Stimulated activated CD8-positive, alpha-beta memory T cell treated with anti-CD3 and anti-CD28 coated beads, Interleukin-12 subunit alpha, Interleukin-12 subunit beta, amount 100 ng/mL, for 24 hours (primary cell): ENCODE results near the gene AGMO.
"Not testable (repeated sequence)": the region's sequence is repeated elsewhere in the genome, so short reads cannot be mapped to it uniquely, and the experiment has no call there.

Experiments
- DNase-seq: peaks from one replicate; pipeline ENCODE4 v3.0.0-alpha.2; 2020; ENCODE audit errors: extremely low read depth

The AGMO gene

DNA sequence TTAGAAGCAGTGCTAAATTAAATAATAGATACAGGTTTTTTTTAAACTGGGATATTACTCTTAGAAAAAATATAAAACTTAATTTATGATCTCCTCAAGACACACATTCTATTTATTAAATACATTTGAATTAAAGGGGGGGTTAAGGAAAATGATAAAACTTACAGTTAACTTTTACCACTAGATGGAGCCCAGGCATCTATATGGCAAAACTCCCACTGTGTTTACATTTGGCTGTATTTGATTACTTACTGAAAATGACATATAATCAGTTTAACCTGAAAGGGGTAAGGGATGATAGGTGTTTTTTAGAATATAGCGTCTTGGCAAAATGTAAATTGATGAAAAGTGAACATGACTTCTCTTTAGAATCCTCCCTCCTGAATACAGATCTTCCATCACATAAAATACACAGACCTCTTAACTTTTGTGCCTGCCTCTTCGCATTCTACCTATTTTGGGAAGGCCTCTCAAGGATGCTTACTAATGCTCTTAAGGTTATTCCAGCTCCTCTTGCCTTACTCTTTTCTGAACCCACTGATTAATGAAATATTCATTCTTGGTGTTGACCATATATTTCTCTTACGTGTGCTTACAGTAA is 235.7 kb downstream of the AGMO start:
- DNase-seq: no peak

- no peak for DNase-seq
Measured at GRCh38 chr7:15323550-15323949, 238.3 kb downstream of the AGMO start.

DNA sequence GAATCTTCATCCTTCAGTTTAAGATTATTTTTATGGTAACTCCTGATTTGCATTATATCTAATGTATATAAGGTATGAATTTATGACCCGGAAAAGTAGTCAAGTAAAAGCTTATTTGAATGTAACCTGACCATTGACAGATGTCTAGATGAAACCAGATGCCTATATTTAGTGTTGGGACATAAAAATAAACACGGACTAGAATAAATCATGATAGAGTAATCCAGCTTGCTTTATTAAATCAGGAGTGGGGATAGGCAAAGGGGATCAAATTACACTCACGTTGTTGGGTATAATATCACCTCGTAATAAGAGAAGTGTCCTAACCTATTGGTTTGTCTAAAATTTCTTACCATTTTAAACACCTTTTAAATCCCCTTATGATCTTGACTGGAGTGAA is 244.6 kb downstream of the AGMO start:
- DNase-seq: no peak

GRCh38 chr7:15315678-15316077 is 246.1 kb downstream of the AGMO start:
- DNase-seq: no peak

DNA sequence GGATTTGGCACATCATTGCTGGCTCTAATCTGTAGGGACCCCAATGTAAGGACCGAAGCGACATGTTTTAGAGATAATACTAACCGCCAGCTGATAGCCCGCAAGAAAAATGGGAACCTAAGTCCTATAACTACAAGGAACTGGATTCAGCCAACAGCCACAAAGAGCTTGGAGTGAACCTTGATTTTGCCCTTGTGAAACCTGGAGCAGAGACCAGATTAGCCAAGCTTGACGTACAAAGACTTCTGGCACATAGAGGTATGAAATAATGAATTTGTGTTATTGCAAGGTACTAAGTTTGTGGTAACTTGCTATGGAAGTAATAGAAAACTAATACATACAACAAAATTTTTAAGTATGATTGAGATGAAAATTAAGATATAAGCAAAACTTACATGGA is 246.9 kb downstream of the AGMO start:
- no peak for DNase-seq

GRCh38 chr7:15313361-15313760 is 248.5 kb downstream of the AGMO start:
- no peak for DNase-seq

DNA sequence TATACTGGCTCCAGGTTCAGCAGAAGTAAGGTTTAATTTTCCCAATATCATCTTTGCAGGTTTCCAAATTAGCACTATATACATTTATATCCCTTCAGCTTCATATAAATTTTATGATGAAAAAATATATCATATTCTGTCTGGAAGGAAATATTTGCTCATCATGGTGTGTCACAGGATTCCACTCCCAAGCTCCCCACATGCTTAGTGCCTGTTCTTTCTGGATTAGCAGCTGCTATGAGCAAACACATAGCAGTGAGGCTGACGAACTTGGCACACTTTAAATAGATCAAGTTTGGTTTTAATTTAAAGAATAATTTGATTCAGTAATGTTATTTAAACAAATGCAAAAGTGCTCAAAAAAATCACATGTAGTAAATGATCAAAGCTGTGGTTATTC is 251.9 kb downstream of the AGMO start:
- DNase-seq: no peak

DNA sequence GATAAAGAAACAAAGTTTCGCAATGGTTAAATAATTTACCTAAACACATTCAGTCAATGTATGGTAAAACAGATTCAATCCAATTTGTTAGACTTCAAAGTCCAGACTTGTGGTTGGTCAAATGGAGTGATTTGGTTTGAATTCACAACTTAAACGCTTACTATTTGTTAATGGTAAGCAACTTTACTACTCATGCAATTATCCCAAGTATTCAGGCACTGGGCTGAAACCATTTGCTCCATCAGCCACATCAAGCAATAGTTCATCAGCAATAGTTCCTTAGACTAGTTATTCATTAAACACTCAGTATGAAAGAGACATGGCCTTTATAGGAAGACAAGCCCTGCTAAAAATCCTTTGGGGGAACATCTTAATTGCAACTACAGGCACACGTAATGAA is 253.0 kb downstream of the AGMO start:
- no peak for DNase-seq

GRCh38 chr7:15306296-15306695 is 255.5 kb downstream of the AGMO start:
- DNase-seq: no peak

- no peak for DNase-seq
Measured at GRCh38 chr7:15305002-15305600, 256.7 kb downstream of the AGMO start.

DNA sequence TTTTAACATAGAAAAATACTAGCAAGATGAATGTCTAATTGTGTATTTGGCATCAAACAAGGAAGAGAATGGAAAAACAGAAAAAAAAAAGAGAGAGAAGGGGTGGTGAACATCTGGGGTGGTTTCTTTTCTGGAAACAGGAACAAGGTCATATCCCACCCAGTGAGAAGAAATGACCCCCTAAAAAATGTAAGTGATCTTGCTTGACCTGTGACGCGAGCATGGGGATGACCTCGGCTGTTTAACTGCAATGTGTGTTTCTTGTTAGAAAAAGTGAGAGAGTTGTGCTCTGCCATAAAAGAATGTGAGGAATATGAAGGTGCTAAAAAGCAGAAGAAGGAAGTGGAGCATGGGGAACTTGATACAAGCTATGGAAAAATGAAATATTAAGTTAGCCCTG is 258.5 kb downstream of the AGMO start:
- no peak for DNase-seq

DNA sequence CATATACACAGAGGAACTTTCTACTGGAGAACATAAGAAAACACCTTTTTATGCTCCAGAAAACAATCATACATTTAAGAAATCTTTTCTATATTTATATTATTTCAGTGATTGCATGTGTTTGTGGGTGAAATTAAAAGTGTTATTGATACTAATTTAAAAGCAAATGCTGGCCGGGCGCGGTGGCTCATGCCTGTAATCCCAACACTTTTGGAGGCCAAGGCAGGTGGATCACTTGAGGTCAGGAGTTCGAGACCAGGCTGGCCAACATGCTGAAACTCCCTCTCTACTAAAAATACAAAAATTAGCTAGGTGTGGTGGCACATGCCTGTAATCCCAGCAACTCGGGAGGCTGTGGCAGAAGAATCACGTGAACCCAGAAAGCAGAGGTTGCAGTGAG is 260.8 kb downstream of the AGMO start:
- not testable (repeated sequence) for DNase-seq

- DNase-seq: no peak
Measured at GRCh38 chr7:15292138-15292537, 269.7 kb downstream of the AGMO start.

DNA sequence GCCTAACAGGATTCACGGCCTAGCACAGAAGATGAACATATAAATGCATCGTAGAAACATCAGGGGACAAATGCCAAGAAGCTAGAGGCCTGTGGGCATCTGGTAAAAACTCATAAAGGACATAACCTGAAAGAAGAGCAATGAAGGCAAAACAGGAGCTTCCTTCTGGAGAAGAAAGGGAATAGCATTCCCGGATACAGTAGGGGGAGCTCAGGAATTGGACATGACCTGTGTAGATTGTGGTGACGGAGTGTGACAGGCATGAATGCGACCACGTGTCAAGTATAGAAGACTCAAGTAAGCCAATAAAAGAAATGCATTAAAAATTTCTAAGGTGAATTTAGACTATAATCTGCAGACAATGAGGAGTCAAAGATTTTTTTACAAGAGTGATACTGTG is 270.1 kb downstream of the AGMO start:
- DNase-seq: no peak

DNA sequence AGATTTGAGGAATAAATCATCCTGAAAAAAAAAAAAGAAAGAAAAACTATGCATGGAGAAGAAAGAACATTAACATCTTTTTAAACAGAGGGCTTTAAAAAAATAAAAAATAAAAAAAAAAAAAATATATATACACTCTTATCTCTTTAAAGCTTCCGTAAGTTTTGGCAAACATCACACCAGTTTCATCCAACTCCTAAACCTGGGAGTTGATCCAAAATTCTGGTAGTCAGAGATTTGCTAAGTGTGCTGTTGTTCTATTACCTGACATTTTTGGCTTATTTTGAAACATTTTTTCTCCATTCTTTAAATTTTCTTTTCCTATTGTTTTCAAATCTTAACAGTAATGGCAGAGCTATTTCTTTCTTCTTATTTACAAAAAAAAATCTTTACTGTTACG is 273.1 kb downstream of the AGMO start:
- DNase-seq: no peak

GRCh38 chr7:15284396-15284795 is 277.4 kb downstream of the AGMO start:
- no peak for DNase-seq

DNA sequence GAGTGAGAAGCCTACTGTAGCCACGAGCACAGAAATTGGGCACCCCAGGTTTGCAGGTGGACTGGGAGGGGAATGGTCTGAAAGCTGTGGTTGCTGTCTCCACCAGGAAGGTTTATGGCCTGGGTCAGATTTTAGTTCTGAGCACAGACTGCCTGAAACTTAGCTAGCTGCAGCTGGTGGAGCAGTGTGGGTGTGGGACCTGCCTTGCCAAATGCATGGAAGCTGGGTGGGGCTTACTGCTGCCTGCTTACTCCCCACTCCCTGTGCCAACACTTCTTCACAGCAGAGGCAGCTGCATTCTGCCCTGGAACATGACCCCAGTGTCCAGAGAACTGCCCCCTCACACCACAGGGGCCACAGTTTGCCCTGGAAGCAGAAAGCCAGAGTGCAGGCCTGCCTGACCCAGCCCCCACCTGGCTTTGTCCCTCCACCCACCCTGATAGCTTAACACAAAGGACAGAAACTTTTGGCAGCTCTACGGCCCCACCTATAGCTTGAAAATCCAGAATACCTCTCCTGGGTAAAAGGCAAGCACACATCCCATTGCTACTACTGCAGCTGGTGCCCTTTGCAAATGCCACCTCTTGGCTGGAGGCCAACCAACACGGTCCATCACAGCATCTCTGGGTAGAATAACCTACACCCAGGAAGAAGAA is 281.6 kb downstream of the AGMO start:
- no peak for DNase-seq

DNA sequence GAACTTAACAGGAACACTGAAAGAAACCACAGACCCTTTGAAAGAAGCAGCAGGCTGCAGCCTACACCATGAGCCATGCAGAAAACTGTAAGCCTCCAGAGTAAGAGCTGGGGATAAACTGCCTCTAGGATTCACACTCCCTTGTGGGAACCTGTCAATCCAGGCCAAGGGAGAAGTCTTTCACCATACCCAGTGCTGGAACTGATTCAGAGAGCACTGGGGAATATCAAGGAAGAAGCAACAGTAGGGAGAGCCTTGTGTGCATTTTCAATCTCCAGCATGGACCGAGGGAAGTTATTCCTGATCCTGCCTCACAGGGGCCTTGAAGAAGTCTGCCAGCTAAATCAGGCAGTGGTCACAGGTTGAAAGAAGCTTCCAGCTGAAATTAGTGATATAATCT is 282.2 kb downstream of the AGMO start:
- no peak for DNase-seq

DNA sequence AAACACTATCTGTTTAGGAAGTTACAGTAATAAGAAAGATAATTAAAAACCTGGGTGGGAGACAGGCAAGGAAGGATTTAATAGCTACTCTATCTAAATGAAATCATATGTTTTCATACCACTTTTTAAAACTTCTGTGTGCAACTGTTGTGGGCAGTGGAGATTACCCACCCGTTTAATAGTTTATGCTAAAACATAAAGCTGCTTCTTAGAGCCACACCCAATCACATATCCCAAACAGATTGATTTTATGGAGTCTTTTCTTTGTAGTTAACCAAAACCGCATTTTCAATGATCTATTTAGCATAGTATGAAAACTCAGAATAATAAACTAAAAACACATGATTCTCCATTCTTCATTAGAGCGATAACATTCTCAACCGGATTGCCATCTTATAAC is 304.1 kb downstream of the AGMO start:
- DNase-seq: no peak

DNA sequence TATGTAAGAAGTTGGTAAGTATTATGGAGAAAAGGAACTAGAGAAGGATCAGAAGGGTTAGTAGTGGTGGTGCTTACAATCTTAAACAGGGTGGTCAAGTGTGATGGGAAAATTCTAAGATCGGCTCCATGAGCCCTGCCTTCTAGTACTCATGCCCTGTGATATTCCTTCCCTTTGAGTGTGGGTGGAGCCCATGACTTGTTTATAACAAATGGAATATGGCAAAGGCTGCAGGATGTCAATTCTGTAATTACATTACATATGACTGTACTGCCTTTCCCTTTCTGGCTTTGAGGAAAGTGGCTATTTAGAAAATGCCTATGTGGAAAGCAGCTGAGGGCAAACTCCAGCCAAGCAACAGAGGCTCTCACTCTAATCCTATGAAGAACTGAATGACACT is 309.6 kb downstream of the AGMO start:
- DNase-seq: no peak

DNA sequence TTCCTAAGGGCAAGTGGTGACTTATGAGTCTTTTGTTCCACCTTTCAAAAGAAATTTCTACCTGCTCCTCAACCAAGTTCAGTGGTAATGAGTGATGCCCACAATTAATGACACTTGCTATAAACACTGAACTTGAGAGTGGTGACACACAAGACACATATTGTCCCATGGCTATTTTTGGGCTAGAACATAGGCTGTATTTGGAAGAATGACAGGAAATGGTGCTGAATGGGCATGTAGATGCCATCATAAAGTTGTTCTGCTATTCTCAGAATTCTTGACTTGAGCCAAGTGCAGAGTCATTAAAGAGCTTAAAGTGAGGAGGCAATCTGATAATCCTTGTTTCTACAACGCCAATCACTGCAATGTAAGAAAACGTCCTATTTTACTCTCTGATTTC is 313.3 kb downstream of the AGMO start:
- DNase-seq: no peak

DNA sequence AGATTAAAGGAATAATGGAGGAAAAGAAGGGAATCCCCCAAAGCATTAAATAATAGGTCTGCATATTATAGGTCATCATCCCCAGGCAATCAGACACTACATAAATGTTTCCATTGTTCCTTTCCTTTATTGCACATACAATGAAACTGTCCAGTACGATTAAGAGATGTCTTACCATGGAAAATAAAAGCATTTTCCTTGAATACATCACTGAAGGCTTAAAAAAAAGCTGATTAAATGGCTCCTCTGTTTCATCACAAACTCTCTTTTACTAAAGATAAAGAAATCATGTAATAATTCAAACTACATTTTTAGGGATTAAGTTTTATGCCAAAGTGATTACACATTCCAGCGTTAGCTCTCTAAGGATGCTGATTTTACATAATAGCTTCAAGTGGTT is 316.0 kb downstream of the AGMO start:
- DNase-seq: no peak

GRCh38 chr7:15239801-15240200 is 322.0 kb downstream of the AGMO start:
- no peak for DNase-seq

GRCh38 chr7:15236952-15237351 is 324.9 kb downstream of the AGMO start:
- no peak for DNase-seq
